T-helper 1 cell treated with Interleukin-12 subunit alpha and Interleukin-12 subunit beta and Interleukin-4 antibody, amounts not matched to agents 30 ng/mL and 1 ng/mL, for 36 hours (primary cell): ENCODE data around the gene CDH4. TPM values are rescaled to one million over a fixed set of nuclear protein-coding genes. Genes with fewer than 3 reads are reported as not detected.

Experiments
- intact Hi-C: fragments of 100-400 bp; cut with micrococcal nuclease; formaldehyde crosslinking; loops from one replicate; pipeline ENCODE4 v1.15.1; 2024
- total RNA-seq: library from RNA; stranded (reverse); gene quantifications from 2 replicates; pipeline ENCODE4 v1.2.3, GENCODE V29; 2022

Gene CDH4
- total RNA-seq, 1 donor from 2014 or later: not detected

DNA sequence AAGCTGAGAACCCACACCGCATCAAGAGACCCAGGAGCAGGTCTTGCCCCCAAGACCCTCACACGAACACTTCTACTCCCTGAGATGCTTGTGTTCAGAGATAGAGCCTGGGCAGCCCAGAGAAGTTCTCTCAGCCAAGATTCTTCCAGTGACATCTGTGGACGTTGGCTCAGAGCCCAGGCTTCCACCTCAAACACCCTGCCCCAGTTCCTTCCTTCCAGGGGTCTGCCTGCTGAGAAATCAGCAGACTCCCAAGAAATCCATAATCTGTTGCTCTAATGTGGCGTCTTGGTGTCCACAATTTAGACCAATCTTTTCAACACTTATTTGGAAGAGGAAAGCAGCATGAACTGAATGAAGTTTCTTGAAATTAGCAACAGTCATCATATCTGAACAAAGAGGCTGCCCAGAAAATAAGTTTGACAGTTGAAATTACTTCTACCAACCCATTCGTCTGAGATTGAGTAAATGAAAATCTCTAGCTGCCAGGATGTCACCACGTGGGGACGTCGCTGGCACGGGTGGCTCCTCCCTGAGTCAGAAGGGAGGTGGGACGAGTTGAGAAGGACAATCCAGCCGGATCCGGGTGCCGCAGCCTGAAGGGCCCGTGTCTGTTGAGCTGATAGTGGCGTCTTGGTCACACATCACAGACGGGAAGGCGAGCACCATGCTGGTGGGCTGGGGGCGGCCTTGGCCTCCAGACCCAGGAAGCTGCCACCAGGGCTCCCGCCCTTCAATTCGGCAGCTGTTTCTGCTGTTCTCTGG, 412.7 kb downstream of the CDH4 start:
- intact Hi-C loops: no loop called here

GRCh38 chr20:61665528-61666470, 413.7 kb downstream of the CDH4 start:
- intact Hi-C loops: no loop called here

- intact Hi-C loops: no loop called here
Observed at GRCh38 chr20:61666471-61666832, 414.4 kb downstream of the CDH4 start.

GRCh38 chr20:61667056-61667792, 415.2 kb downstream of the CDH4 start:
- intact Hi-C loops: no loop called here

DNA sequence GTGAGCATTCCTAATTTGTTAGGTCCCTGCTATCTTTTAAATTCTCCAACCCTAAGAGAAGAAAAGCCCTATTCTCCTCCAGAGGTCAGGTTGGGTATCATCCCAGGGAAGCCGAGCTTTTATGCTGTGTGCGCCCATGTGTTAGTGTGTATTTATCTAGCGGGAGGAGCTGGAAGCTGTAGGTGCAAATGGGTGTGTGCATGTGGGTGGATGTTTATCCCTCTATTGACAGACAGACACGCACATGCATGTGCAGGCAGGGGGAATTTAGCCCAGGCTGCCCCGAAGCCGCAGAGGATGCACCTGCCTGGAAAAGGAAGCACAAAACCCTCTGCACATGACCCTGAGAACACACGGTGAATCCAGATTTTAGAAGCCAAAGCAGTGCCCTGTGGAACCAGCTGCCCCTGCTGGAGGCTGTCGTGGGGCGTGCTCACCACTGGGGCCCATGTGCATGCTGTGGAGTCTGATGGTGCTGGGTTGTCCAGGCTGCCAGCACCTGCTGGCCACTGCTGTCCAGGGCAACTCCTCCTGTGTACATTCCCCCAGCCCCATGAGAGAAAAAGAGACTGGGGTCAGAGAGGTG, 416.1 kb downstream of the CDH4 start:
- intact Hi-C loops: no loop called here

- intact Hi-C loops: no loop called here
Observed at GRCh38 chr20:61668771-61669503, 416.9 kb downstream of the CDH4 start.

DNA sequence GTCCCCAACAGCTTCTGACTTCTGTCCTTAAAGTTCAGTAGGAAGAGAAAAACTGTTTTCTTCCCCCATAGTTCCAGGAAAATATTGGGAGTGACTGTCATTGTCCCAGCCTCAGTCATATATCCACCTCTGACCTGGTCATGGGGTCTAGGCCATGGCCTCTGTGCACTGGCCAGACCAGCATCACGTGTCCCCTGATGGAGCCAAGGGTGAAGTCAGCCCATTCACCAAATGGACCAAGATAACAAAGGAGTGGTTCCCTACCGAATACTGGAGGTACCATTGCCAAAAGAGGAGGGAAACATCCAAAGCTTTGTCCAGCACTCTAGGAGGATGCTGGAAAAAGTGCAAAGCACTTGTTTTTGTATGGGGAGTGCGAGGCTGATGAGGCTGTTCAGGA, 418.2 kb downstream of the CDH4 start:
- intact Hi-C loops: no loop called here

- intact Hi-C loops: no loop called here
Observed at GRCh38 chr20:61671559-61671958, 419.5 kb downstream of the CDH4 start.

DNA sequence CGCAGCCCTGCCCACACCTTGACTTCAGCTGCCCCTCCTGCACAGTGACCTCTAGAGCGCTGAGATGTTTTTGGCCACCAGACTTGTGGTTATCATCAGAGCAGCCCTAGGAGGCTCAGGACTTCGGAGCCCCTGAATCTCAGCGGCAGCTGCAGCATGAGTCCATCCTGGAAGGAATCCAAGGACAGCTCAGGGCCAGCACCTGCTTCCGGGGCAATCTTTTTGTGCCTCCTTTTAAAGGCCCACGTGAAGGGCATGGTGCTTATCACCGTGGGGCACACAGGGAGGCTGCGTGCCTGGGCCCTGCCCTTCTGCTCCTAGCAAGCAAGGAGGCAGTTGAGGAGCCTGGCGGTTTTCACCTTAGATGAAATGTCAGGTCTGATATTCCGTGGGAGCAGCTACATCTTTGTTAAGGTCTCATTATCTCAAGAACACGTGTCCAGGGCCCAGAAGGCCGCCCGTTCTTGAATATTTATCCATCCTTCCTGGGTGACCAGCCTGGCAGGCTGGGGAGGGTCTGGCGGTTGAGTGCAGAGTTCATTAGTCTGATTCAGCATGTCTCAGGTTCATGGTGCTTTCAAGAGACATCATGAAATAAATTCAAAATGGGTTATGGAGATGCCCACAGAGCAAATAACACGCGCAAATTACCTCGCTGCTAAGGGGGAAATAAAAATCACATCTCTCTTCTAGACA, 421.2 kb downstream of the CDH4 start:
- intact Hi-C loops: no loop called here

DNA sequence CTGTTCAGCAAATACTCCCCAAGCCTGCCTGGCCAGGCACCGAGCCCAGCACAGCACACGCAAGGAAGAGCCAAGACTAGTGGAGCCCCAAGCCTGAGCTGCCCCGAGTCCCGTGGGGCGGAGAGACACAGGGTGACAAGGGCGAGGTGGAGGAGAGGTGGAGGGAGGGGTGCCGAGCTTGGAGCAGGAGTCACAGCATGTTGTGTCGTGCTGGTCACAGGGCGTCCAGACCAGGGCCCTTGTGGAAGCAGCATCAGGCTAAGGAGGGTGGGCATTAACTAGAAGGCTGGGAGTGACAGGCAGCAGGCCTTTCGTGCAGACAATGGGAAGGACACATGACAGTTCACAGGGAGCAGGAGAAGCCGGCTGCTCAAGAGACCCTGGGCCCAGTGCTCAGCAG, 422.1 kb downstream of the CDH4 start:
- intact Hi-C loops: no loop called here

DNA sequence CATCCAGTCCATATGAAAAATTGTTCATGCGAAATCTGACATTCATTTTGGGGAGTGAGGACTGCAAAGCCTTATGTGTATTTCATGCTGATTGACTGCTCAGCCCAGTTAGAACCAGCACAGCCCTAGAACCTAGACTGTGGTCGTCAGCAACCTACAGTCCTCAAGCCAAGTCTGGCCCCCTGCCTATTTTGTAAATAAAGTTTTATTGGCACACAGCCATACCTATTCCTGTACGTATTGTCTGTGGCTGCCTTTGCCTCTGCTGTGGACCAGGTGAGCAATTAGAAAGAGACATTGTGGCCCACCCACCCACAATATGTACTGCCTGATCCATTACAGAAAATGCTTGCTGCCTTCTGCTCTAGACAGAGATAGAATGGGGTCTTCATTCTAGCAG, 422.6 kb downstream of the CDH4 start:
- intact Hi-C loops: no loop called here

- intact Hi-C loops: no loop called here
Observed at GRCh38 chr20:61677928-61678327, 425.9 kb downstream of the CDH4 start.

DNA sequence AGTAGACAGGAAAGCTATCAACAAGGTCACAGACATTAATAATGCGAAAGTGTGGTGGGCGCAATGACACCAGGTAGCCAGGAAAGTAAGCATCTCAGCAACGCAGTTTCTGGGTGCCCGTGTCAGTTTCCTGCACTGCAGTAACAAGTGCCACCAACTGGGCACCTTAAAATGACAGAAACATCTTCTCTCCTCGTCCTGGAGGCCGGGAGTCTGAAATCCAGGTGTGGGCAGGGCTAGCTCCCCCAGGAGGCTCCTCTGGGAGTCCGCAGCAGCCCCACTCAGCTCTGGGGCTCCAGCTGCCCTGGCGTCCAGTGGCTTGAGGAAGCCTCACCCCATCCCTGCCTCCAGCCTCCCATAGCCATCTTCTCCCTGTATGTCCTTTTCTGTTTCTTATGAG, 426.4 kb downstream of the CDH4 start:
- intact Hi-C loops: no loop called here

DNA sequence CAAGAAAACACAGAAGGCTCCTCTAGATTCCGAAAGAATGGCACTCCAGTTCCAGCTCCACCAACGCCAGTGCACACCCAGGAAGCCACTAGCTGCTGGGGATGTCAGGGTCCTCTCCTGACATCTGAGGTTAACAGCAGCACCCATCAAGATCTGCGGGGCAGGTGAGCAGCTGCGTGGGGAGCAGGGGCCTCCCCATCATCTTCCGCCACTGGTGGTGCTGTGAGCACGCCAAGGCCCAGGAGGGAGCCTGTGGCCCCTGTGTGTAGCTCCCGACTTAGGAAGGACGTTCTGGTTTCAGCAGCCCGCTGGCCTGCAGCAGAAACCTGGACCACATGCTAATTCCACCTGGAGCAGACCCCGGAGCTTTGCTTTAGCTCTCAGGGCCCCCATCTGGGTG, 427.4 kb downstream of the CDH4 start:
- intact Hi-C loops: no loop called here

- intact Hi-C loops: no loop called here
Observed at GRCh38 chr20:61680096-61680495, 428.0 kb downstream of the CDH4 start.

GRCh38 chr20:61682114-61682995, 430.3 kb downstream of the CDH4 start:
- intact Hi-C loops: no loop called here

- intact Hi-C loops: no loop called here
Observed at GRCh38 chr20:61682996-61683681, 431.1 kb downstream of the CDH4 start.

DNA sequence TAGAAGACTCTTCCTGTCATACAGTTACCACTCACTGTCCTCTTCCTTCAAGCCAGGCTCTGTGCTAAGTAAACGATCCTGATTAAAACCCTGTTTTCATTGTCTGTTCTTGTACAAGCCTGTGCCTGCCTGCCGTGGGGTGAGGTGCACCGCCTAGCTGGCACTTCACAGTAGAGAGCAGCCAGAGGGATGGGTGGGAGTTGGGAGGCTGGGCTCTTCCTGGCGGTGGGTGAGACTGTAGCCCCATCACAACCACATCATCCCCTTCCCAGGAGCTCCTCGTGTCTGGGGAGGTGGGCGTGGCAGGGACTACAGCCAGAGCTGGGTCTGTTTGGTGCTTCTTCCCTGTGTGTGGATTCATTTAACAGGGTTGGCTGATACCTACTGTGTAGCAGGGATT, 431.7 kb downstream of the CDH4 start:
- intact Hi-C loops: no loop called here

DNA sequence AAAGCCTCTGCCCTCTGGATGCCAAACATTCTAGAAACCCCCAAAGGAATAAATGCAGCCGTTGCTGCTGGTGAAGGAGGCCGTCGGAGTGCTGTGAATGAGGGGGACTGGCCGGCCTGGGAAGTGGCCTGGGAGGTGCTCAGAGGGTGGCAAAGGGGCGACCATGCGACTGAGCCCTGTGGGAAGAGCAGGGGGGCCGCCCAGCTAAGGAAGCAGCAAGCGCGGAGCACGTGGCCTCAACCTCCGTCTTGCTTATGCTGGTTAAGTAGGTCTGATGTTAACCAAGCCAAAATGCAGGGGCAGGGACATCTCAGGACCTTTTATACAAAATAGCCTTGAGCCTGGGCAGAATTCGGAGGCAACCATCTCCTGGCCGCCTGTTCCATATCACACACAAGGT, 432.1 kb downstream of the CDH4 start:
- intact Hi-C loops: no loop called here
